Cardiac muscle cell (in vitro differentiated cells and primary cell): Measurements from ENCODE around the gene DOCK3. TPM values are rescaled to one million over a fixed set of nuclear protein-coding genes. Genes with fewer than 3 reads are reported as not detected.
A peak's percentile ranks its signal among the peaks of the same experiment; 100 is the strongest.

Source experiments
- DNase-seq, 2 donors: peaks; one replicate each; pipeline versions ENCODE4 v3.0.0 to v3.0.0-alpha.2; 2010 to 2017; ENCODE audit warnings: low read depth in 1 of 2, low spot score in 1 of 2
- H3K27ac ChIP-seq: fragments of 200-600 bp; sonication (generic); 2 replicates; pipeline ENCODE4 v1.5.1; 2016
- H3K27me3 ChIP-seq: fragments of 200-600 bp; sonication (generic); 2 replicates; pipeline ENCODE4 v1.6.0; 2016; ENCODE audit warnings: control low read depth
- H3K36me3 ChIP-seq: fragments of 200-600 bp; sonication (generic); 2 replicates; pipeline ENCODE4 v1.5.1; 2016; ENCODE audit warnings: control low read depth
- H3K4me1 ChIP-seq: fragments of 200-600 bp; sonication (generic); 2 replicates; pipeline ENCODE4 v1.8.1; 2017; ENCODE audit warnings: low read depth, mild to moderate bottlenecking, mixed run types
- H3K4me3 ChIP-seq: fragments of 200-600 bp; sonication (generic); 2 replicates; pipeline ENCODE4 v1.5.1; 2016; ENCODE audit warnings: mild to moderate bottlenecking
- H3K9me3 ChIP-seq: fragments of 200-600 bp; sonication (generic); 2 replicates; pipeline ENCODE4 v1.5.1; 2017; ENCODE audit warnings: low read depth, mild to moderate bottlenecking, control low read depth
- polyA plus RNA-seq: library from polyadenylated mRNA; unstranded; fragments of >200 nt; fragmentation: Nextera tagmentation; extraction: Ambion mirVana; gene quantifications from 2 replicates; pipeline ENCODE4 v1.2.1, GENCODE V29; 2016
- total RNA-seq: library from RNA; depleted of rRNA; stranded (reverse); fragments of >200 nt; gene quantifications from 2 replicates; pipeline ENCODE4 v1.2.3, GENCODE V29; 2016
- TF ChIP-seq, protein P1 (sequence below): IDR thresholded peaks from 2 replicates; pipeline ENCODE4 v1.5.1; 2012; ENCODE audit warnings: low read depth, mild to moderate bottlenecking, low read length

Gene DOCK3
- total and polyA plus RNA-seq, 2 experiments from 2014 or later: 0.56 to 1.3 TPM

DNA sequence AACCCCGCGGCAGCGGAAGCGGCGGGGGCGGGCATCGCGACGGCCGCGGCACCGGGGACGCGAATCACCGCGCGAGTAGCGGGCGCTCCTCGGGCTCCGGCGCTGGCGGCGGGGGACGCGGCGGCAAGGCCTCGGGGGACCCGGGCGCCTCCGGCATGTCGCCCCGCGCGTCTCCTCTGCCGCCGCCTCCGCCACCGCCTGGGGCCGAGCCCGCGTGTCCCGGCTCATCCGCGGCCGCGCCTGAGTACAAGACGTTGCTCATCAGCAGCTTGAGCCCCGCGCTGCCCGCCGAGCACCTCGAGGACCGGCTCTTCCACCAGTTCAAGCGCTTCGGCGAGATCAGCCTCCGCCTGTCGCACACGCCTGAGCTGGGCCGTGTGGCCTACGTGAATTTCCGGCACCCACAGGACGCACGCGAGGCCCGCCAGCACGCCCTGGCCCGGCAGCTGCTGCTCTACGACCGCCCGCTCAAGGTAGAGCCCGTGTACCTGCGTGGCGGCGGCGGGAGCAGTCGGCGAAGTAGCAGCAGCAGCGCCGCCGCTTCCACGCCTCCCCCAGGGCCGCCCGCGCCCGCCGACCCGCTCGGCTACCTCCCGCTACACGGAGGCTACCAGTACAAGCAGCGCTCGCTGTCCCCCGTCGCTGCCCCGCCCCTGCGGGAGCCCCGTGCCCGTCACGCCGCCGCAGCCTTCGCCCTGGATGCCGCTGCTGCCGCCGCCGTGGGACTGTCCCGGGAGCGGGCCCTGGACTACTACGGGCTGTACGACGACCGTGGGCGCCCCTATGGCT lies 717.0 kb downstream of the DOCK3 start:
- Histone ChIP-seq H3K4me3 (peak overlapping the region; percentile 77), H3K4me1 (peaks cover 15% of the 10 kb centered on the region), H3K36me3 (peaks cover 34% of the 10 kb centered on the region), H3K27me3 (no peaks in the 10 kb centered on the region), H3K27ac (peak overlapping the region; percentile 98), H3K9me3 (no peaks in the 10 kb centered on the region)
- DNase-seq: peak; percentile 46 to 53
- TF ChIP-seq, protein P1, sequence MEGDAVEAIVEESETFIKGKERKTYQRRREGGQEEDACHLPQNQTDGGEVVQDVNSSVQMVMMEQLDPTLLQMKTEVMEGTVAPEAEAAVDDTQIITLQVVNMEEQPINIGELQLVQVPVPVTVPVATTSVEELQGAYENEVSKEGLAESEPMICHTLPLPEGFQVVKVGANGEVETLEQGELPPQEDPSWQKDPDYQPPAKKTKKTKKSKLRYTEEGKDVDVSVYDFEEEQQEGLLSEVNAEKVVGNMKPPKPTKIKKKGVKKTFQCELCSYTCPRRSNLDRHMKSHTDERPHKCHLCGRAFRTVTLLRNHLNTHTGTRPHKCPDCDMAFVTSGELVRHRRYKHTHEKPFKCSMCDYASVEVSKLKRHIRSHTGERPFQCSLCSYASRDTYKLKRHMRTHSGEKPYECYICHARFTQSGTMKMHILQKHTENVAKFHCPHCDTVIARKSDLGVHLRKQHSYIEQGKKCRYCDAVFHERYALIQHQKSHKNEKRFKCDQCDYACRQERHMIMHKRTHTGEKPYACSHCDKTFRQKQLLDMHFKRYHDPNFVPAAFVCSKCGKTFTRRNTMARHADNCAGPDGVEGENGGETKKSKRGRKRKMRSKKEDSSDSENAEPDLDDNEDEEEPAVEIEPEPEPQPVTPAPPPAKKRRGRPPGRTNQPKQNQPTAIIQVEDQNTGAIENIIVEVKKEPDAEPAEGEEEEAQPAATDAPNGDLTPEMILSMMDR: no peak

DNA sequence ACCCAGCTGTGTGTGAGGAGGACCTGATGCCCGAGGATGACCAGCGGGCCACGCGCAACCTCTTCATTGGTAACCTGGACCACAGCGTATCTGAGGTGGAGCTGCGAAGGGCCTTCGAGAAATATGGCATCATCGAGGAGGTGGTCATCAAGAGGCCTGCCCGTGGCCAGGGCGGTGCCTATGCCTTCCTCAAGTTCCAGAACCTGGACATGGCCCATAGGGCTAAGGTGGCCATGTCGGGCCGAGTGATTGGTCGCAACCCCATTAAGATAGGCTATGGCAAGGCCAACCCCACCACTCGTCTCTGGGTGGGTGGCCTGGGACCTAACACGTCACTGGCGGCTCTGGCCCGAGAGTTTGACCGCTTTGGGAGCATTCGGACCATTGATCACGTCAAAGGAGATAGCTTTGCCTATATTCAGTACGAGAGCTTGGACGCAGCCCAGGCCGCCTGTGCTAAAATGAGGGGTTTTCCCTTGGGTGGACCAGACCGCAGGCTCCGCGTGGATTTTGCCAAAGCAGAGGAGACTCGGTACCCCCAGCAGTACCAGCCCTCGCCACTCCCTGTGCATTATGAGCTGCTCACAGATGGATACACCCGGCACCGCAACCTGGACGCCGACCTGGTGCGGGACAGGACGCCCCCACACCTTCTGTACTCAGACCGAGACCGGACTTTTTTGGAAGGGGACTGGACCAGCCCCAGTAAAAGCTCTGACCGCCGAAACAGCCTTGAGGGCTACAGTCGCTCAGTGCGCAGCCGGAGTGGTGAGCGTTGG lies 717.8 kb downstream of the DOCK3 start:
- H3K36me3 ChIP-seq: peaks cover 36% of the 10 kb centered on the region
- TF ChIP-seq, protein P1: no peak
- H3K9me3 ChIP-seq: no peaks in the 10 kb centered on the region
- H3K27me3 ChIP-seq: no peaks in the 10 kb centered on the region
- DNase-seq: no peak
- peaks cover 15% of the 10 kb centered on the region for H3K4me1 ChIP-seq
- peak overlapping the region; percentile 98 for H3K27ac ChIP-seq
- peak overlapping the region; percentile 77 for H3K4me3 ChIP-seq

- TF ChIP-seq, protein P1: no peak
- no peak for DNase-seq
- Histone ChIP-seq H3K27ac (no peak overlapping the region), H3K36me3 (peaks cover 36% of the 10 kb centered on the region), H3K4me1 (peaks cover 15% of the 10 kb centered on the region), H3K4me3 (no peak overlapping the region), H3K27me3 (no peaks in the 10 kb centered on the region), H3K9me3 (no peaks in the 10 kb centered on the region)
Observed at GRCh38 chr3:51393134-51393495, 718.4 kb downstream of the DOCK3 start.

- Histone ChIP-seq H3K4me1 (peaks cover 15% of the 10 kb centered on the region), H3K9me3 (no peaks in the 10 kb centered on the region), H3K27ac (no peak overlapping the region), H3K36me3 (peaks cover 41% of the 10 kb centered on the region), H3K4me3 (no peak overlapping the region), H3K27me3 (no peaks in the 10 kb centered on the region)
- no peak for DNase-seq
- TF ChIP-seq, protein P1: no peak
Observed at GRCh38 chr3:51393564-51393963, 718.8 kb downstream of the DOCK3 start.

DNA sequence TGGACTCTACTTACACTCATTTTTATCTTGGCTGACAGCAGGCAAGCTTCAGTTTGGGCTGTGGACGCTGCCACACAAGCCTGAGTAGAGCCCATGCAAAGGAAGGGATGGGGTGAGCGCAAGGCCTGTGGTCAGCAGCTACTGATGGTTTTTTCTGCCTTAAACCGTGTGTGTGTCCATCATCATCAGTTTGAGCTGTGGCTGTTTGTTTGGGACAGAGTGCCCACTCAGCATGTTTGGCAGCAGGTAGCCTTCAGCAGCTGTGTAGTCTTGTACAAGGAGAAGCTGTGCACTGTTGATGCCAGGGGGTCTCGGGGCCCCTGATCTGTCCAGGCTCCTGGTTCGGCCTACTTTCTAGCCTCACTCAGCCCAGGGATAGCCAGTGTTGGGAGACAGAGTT lies 719.8 kb downstream of the DOCK3 start:
- Histone ChIP-seq H3K4me1 (peaks cover 15% of the 10 kb centered on the region), H3K9me3 (no peaks in the 10 kb centered on the region), H3K4me3 (no peak overlapping the region), H3K27ac (no peak overlapping the region), H3K27me3 (no peaks in the 10 kb centered on the region), H3K36me3 (peaks cover 38% of the 10 kb centered on the region)
- DNase-seq: no peak
- TF ChIP-seq, protein P1: no peak
